Panc1 (cell line): Measurements from ENCODE around the gene FGD4. TPM values are rescaled to one million over a fixed set of nuclear protein-coding genes. Genes with fewer than 3 reads are reported as not detected.

Experiments
- ATAC-seq: fragments of 200-7000 bp; cut with Tn5 transposase; 2 replicates; pipeline ENCODE4 v1.9.1; 2020; ENCODE audit warnings: mild to moderate bottlenecking, moderate library complexity
- BruUV-seq: library from RNA; stranded (reverse); fragments of 400-500 nt; replicated peaks from 2 replicates; lab custom pipeline; 2021; lab: Mats Ljungman, UMichigan
- CTCF ChIA-PET: fragments of 300-600 bp; sonication (Branson Sonifier 250); formaldehyde crosslinking; loops from one replicate; lab custom pipeline; 2022; ENCODE audit warnings: antibody characterized with exemption; lab: Charles Lee
- POLR2A ChIA-PET: fragments of 300-600 bp; sonication (Branson Sonifier 250); formaldehyde crosslinking; loops from one replicate; lab custom pipeline; 2022; ENCODE audit warnings: antibody characterized with exemption; lab: Charles Lee
- DNase-seq: peaks from one replicate; pipeline ENCODE4 v3.0.0-alpha.2; 2010; ENCODE audit warnings: low read depth, low spot score
- H3K27ac ChIP-seq: 2 replicates; pipeline ENCODE4 v1.5.1; 2011; ENCODE audit warnings: mild to moderate bottlenecking, low read length, inconsistent platforms
- H3K27me3 ChIP-seq: fragments of 200-500 bp; sonication (Bioruptor generic); 2 replicates; pipeline ENCODE4 v1.6.0; 2014; ENCODE audit warnings: low read length, inconsistent platforms; ENCODE audit not compliant: control insufficient read depth, insufficient read depth
- H3K36me3 ChIP-seq: fragments of 200-500 bp; sonication (Bioruptor generic); 2 replicates; pipeline ENCODE4 v1.5.1; 2014; ENCODE audit warnings: inconsistent platforms, mild to moderate bottlenecking, low read length, moderate library complexity; ENCODE audit not compliant: control insufficient read depth, insufficient read depth
- H3K4me1 ChIP-seq: 2 replicates; pipeline ENCODE4 v1.5.1; 2011; ENCODE audit warnings: inconsistent platforms, mild to moderate bottlenecking, low read length, moderate library complexity; ENCODE audit not compliant: control insufficient read depth, insufficient read depth
- H3K4me3 ChIP-seq, 2 experiments: 2 replicates each; pipeline ENCODE4 v1.5.1; 2011 to 2012; ENCODE audit warnings: low read depth in 2 of 2, low read length in 2 of 2, mild to moderate bottlenecking in 2 of 2, inconsistent platforms in 1 of 2, moderate library complexity in 1 of 2
- H3K9me3 ChIP-seq: fragments of 200-500 bp; sonication (Bioruptor generic); 2 replicates; pipeline ENCODE4 v1.5.1; 2014; ENCODE audit warnings: low read depth, mild to moderate bottlenecking, inconsistent platforms, low read length, moderate library complexity; ENCODE audit not compliant: control insufficient read depth, insufficient read depth
- POLR2AphosphoS5 ChIP-seq: IDR thresholded peaks from 2 replicates; pipeline ENCODE4 v1.6.1; 2012; ENCODE audit warnings: mild to moderate bottlenecking, low read depth, low read length, moderate library complexity
- SIN3A ChIP-seq: IDR thresholded peaks from 2 replicates; pipeline ENCODE4 v1.6.1; 2012; ENCODE audit warnings: low read depth, mild to moderate bottlenecking, low read length, moderate library complexity, borderline replicate concordance; ENCODE audit not compliant: insufficient read depth
- TCF7L2 ChIP-seq: IDR thresholded peaks from 2 replicates; pipeline ENCODE4 v1.6.1; 2011; ENCODE audit warnings: mild to moderate bottlenecking, low read depth, low read length, inconsistent platforms
- in situ Hi-C: cut with HindIII; loops from 2 replicates; pipeline ENCODE4 v1.10.0; 2016; ENCODE audit warnings: low sequenced_read_pairs, low pct_unique_long_range_greater_than_20kb
- intact Hi-C: fragments of 100-400 bp; cut with micrococcal nuclease; formaldehyde crosslinking; loops from one replicate; pipeline ENCODE4 v1.10.0; 2022; ENCODE audit not compliant: unreplicated experiment
- total RNA-seq: library from RNA; stranded (reverse); gene quantifications from one replicate; pipeline ENCODE4 v1.2.1, GENCODE V29; 2021; ENCODE audit not compliant: unreplicated experiment
- TF ChIP-seq, protein P1 (sequence below), 2 experiments: IDR thresholded peaks; 2 replicates each; pipeline ENCODE4 v1.6.1; 2011 to 2012; ENCODE audit warnings: low read depth in 2 of 2, control low read depth in 1 of 2, low read length in 1 of 2, mild to moderate bottlenecking in 1 of 2, moderate library complexity in 1 of 2; ENCODE audit not compliant: insufficient read depth in 1 of 2
- TF ChIP-seq, protein P2 (sequence below): fragments of 450-650 bp; IDR thresholded peaks from 2 replicates; pipeline ENCODE4 v1.5.1; 2017; ENCODE audit warnings: mild to moderate bottlenecking

Gene FGD4
- total RNA-seq, 1 experiment from 2014 or later, result 5.0 TPM

DNA sequence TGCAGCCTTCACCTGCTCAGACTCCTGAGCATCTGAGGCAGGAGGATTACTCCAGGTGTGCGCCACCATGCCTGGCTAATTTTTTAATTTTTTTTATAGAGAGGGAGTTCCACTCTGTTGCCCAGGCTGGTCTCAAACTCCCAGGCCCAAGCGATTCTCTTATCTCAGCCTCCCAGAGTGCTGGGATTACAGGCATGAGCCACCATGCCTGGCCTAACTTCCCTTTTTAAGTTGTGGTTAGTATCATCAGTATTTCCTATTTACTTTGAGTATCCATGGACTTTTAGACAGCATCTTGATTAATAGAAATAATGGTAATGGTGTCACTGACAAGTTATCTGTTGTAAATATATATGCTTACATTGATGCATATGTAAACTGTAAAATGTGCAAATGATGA lies 116.9 kb downstream of the FGD4 start:
- no TSS peak for BruUV-seq
- H3K36me3 ChIP-seq, result no peaks in the 10 kb centered on the region
- ChIA-PET POLR2A (no interaction called here), CTCF (no interaction called here)
- TF ChIP-seq, protein P1, sequence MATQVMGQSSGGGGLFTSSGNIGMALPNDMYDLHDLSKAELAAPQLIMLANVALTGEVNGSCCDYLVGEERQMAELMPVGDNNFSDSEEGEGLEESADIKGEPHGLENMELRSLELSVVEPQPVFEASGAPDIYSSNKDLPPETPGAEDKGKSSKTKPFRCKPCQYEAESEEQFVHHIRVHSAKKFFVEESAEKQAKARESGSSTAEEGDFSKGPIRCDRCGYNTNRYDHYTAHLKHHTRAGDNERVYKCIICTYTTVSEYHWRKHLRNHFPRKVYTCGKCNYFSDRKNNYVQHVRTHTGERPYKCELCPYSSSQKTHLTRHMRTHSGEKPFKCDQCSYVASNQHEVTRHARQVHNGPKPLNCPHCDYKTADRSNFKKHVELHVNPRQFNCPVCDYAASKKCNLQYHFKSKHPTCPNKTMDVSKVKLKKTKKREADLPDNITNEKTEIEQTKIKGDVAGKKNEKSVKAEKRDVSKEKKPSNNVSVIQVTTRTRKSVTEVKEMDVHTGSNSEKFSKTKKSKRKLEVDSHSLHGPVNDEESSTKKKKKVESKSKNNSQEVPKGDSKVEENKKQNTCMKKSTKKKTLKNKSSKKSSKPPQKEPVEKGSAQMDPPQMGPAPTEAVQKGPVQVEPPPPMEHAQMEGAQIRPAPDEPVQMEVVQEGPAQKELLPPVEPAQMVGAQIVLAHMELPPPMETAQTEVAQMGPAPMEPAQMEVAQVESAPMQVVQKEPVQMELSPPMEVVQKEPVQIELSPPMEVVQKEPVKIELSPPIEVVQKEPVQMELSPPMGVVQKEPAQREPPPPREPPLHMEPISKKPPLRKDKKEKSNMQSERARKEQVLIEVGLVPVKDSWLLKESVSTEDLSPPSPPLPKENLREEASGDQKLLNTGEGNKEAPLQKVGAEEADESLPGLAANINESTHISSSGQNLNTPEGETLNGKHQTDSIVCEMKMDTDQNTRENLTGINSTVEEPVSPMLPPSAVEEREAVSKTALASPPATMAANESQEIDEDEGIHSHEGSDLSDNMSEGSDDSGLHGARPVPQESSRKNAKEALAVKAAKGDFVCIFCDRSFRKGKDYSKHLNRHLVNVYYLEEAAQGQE (IDR thresholded peaks at IDR 0.05; ENCODE audit: insufficient read depth in 1 of 2, low read depth in 2 of 2, low read length in 1 of 2), result no peak
- TF ChIP-seq SIN3A (no peak), POLR2AphosphoS5 (no peak), TCF7L2 (no peak)
- TF ChIP-seq, protein P2, sequence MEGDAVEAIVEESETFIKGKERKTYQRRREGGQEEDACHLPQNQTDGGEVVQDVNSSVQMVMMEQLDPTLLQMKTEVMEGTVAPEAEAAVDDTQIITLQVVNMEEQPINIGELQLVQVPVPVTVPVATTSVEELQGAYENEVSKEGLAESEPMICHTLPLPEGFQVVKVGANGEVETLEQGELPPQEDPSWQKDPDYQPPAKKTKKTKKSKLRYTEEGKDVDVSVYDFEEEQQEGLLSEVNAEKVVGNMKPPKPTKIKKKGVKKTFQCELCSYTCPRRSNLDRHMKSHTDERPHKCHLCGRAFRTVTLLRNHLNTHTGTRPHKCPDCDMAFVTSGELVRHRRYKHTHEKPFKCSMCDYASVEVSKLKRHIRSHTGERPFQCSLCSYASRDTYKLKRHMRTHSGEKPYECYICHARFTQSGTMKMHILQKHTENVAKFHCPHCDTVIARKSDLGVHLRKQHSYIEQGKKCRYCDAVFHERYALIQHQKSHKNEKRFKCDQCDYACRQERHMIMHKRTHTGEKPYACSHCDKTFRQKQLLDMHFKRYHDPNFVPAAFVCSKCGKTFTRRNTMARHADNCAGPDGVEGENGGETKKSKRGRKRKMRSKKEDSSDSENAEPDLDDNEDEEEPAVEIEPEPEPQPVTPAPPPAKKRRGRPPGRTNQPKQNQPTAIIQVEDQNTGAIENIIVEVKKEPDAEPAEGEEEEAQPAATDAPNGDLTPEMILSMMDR, result no peak
- H3K4me1 ChIP-seq, result no peaks in the 10 kb centered on the region
- H3K27ac ChIP-seq, result no peak overlapping the region
- ATAC-seq, result no peak
- in situ Hi-C loops, result no loop called here
- intact Hi-C loops, result no loop called here
- H3K9me3 ChIP-seq, result no peaks in the 10 kb centered on the region
- DNase-seq, result no peak
- no peak overlapping the region for H3K4me3 ChIP-seq
- H3K27me3 ChIP-seq, result peaks cover 2% of the 10 kb centered on the region; the same call in 1 of the 2 replicates

DNA sequence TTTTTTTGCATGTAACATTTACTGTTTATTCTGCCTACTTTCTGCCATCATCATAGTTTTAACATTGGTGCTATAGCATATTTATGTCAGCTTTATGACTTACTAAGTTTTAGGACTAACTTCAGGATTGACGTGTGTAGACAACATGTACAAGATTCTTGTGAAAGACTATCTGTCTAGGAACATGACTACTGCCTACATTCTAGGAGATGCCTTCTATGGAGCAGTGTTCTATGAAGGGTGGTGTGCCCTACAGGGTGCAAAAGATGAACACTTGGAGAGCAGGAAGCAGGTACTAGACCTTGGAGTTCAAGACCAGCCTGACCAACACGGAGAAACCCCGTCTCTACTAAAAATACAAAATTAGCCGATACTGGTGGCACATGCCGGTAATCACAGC lies 118.6 kb downstream of the FGD4 start:
- DNase-seq, result no peak
- TF ChIP-seq TCF7L2 (no peak), POLR2AphosphoS5 (no peak), SIN3A (no peak)
- TF ChIP-seq, protein P2, result no peak
- TF ChIP-seq, protein P1 (IDR thresholded peaks at IDR 0.05; ENCODE audit: insufficient read depth in 1 of 2, low read depth in 2 of 2, low read length in 1 of 2), result no peak
- ATAC-seq, result no peak
- Histone ChIP-seq H3K27ac (no peak overlapping the region), H3K36me3 (no peaks in the 10 kb centered on the region), H3K27me3 (peaks cover 2% of the 10 kb centered on the region; the same call in 1 of the 2 replicates), H3K4me3 (no peak overlapping the region), H3K9me3 (no peaks in the 10 kb centered on the region), H3K4me1 (no peaks in the 10 kb centered on the region)
- no TSS peak for BruUV-seq
- ChIA-PET POLR2A (no interaction called here), CTCF (no interaction called here)
- in situ Hi-C loops, result no loop called here
- intact Hi-C loops, result no loop called here
